T-helper 17 cell (primary cell): Measurements from ENCODE around the gene B9D2. TPM values are rescaled to one million over a fixed set of nuclear protein-coding genes. Genes with fewer than 3 reads are reported as not detected.
A peak's percentile ranks its signal among the peaks of the same experiment; 100 is the strongest.
"Not testable (repeated sequence)": the region's sequence is repeated elsewhere in the genome, so short reads cannot be mapped to it uniquely, and the experiment has no call there.

Source experiments
- ATAC-seq: fragments of 150-1000 bp; cut with Tn5 transposase; 2 replicates; pipeline ENCODE4 v1.10.0; 2021; ENCODE audit warnings: mild to moderate bottlenecking, moderate library complexity
- DNase-seq, 3 donors: peaks; one replicate each; pipeline versions ENCODE4 v3.0.0 to v3.0.0-alpha.2; 2020 to 2021
- H3K9me3 ChIP-seq: one replicate; pipeline ENCODE4 v1.7.0; 2013; ENCODE audit warnings: low read length, mild to moderate bottlenecking; ENCODE audit not compliant: control insufficient read depth, poor library complexity, severe bottlenecking
- H3K27ac Mint-ChIP-seq: one replicate; pipeline ENCODE4 v1.8.0; 2022; ENCODE audit warnings: mild to moderate bottlenecking, moderate library complexity, mixed read lengths
- H3K27me3 Mint-ChIP-seq: one replicate; pipeline ENCODE4 v1.8.0; 2022; ENCODE audit warnings: mixed read lengths
- H3K36me3 Mint-ChIP-seq: one replicate; pipeline ENCODE4 v1.8.0; 2022; ENCODE audit warnings: low read depth, mixed read lengths
- H3K4me1 Mint-ChIP-seq: one replicate; pipeline ENCODE4 v1.8.0; 2022; ENCODE audit warnings: mild to moderate bottlenecking, mixed read lengths
- H3K4me3 Mint-ChIP-seq: one replicate; pipeline ENCODE4 v1.8.0; 2022; ENCODE audit warnings: mild to moderate bottlenecking, moderate library complexity, mixed read lengths
- total RNA-seq, 4 donors: library from RNA in 2 of 4; stranded (reverse) in 2 of 4; gene quantifications; one replicate each; pipeline ENCODE4 v1.2.3 and lab custom pipeline; 2022 to 2026

Gene B9D2
- total RNA-seq, 2 donors from 2014 or later = 37.1 to 41.4 TPM

- peak overlapping the region; percentile 84 for H3K27ac Mint-ChIP-seq
- no peaks in the 10 kb centered on the region for H3K36me3 Mint-ChIP-seq
- DNase-seq = no peak
- peak overlapping the region; percentile 91 for H3K4me3 Mint-ChIP-seq
- no peaks in the 10 kb centered on the region for H3K27me3 Mint-ChIP-seq
- peaks cover 11% of the 10 kb centered on the region for H3K4me1 Mint-ChIP-seq
- no peaks in the 10 kb centered on the region for H3K9me3 ChIP-seq
- ATAC-seq = peak; percentile 51
These were observed 13.0 kb upstream of the B9D2 start for GRCh38 chr19:41376998-41377365.

- ATAC-seq (peak; percentile 65), DNase-seq (no peak)
- H3K4me1 Mint-ChIP-seq = peaks cover 12% of the 10 kb centered on the region
- no peaks in the 10 kb centered on the region for H3K27me3 Mint-ChIP-seq
- peak within 1 kb of the TSS; percentile 84 for H3K27ac Mint-ChIP-seq
- no peaks in the 10 kb centered on the region for H3K9me3 ChIP-seq
- no peaks in the 10 kb centered on the region for H3K36me3 Mint-ChIP-seq
- peak within 1 kb of the TSS; percentile 91 for H3K4me3 Mint-ChIP-seq
These were observed 12.5 kb upstream of the B9D2 start, which contains the start of gene TMEM91 for GRCh38 chr19:41376241-41376997. TSS of gene TMEM91 (plus strand) at chr19:41376533. CDS start at chr19:41378310, 1,777 bp downstream.

- H3K9me3 ChIP-seq = no peaks in the 10 kb centered on the region
- H3K4me3 Mint-ChIP-seq = no peak overlapping the region
- no peak overlapping the region for H3K27ac Mint-ChIP-seq
- H3K36me3 Mint-ChIP-seq = peaks cover 2% of the 10 kb centered on the region
- ATAC-seq (no peak), DNase-seq (no peak)
- H3K4me1 Mint-ChIP-seq = peaks cover 14% of the 10 kb centered on the region
- no peaks in the 10 kb centered on the region for H3K27me3 Mint-ChIP-seq
These were observed 10.0 kb upstream of the B9D2 start for GRCh38 chr19:41373993-41374392.

- no peak overlapping the region for H3K27ac Mint-ChIP-seq
- H3K27me3 Mint-ChIP-seq = no peaks in the 10 kb centered on the region
- DNase-seq (no peak), ATAC-seq (no peak)
- H3K36me3 Mint-ChIP-seq = peaks cover 2% of the 10 kb centered on the region
- peaks cover 14% of the 10 kb centered on the region for H3K4me1 Mint-ChIP-seq
- no peak overlapping the region for H3K4me3 Mint-ChIP-seq
- H3K9me3 ChIP-seq = no peaks in the 10 kb centered on the region
These were observed 8.6 kb upstream of the B9D2 start for GRCh38 chr19:41372501-41372900.

- no peaks in the 10 kb centered on the region for H3K27me3 Mint-ChIP-seq
- no peak overlapping the region for H3K27ac Mint-ChIP-seq
- no peak for ATAC-seq
- peaks cover 7% of the 10 kb centered on the region for H3K4me1 Mint-ChIP-seq
- no peaks in the 10 kb centered on the region for H3K9me3 ChIP-seq
- H3K36me3 Mint-ChIP-seq = peaks cover 2% of the 10 kb centered on the region
- H3K4me3 Mint-ChIP-seq = no peak overlapping the region
- DNase-seq = no peak
These were observed 7.6 kb upstream of the B9D2 start for GRCh38 chr19:41371541-41371940.

- not testable (repeated sequence) for ATAC-seq, H3K27ac Mint-ChIP-seq, H3K4me3 Mint-ChIP-seq
These were observed 7.2 kb upstream of the B9D2 start for GRCh38 chr19:41371119-41371518.

GRCh38 chr19:41369769-41370168 is 5.8 kb upstream of the B9D2 start:
- DNase-seq (no peak), ATAC-seq (no peak)
- no peak overlapping the region for H3K27ac Mint-ChIP-seq
- H3K36me3 Mint-ChIP-seq = peaks cover 4% of the 10 kb centered on the region
- peaks cover 6% of the 10 kb centered on the region for H3K4me1 Mint-ChIP-seq
- no peak overlapping the region for H3K4me3 Mint-ChIP-seq
- H3K27me3 Mint-ChIP-seq = no peaks in the 10 kb centered on the region
- H3K9me3 ChIP-seq = no peaks in the 10 kb centered on the region

More at GRCh38 chr19:41371119-41371518, 7.2 kb upstream of the B9D2 start:
- not testable (repeated sequence) for H3K27me3 Mint-ChIP-seq, H3K9me3 ChIP-seq, H3K36me3 Mint-ChIP-seq, DNase-seq, H3K4me1 Mint-ChIP-seq

GRCh38 chr19:41367848-41368301 is 3.9 kb upstream of the B9D2 start:
- DNase-seq (no peak), ATAC-seq (no peak)
- H3K4me3 Mint-ChIP-seq = no peak overlapping the region
- no peaks in the 10 kb centered on the region for H3K9me3 ChIP-seq
- H3K36me3 Mint-ChIP-seq = peaks cover 4% of the 10 kb centered on the region
- no peak overlapping the region for H3K27ac Mint-ChIP-seq
- no peaks in the 10 kb centered on the region for H3K27me3 Mint-ChIP-seq
- H3K4me1 Mint-ChIP-seq = peaks cover 15% of the 10 kb centered on the region

GRCh38 chr19:41366089-41366488 is 2.1 kb upstream of the B9D2 start:
- ATAC-seq (no peak), DNase-seq (no peak)
- H3K4me1 Mint-ChIP-seq = peaks cover 18% of the 10 kb centered on the region
- no peaks in the 10 kb centered on the region for H3K27me3 Mint-ChIP-seq
- H3K36me3 Mint-ChIP-seq = peaks cover 2% of the 10 kb centered on the region
- no peak overlapping the region for H3K27ac Mint-ChIP-seq
- H3K9me3 ChIP-seq = no peaks in the 10 kb centered on the region
- no peak overlapping the region for H3K4me3 Mint-ChIP-seq

GRCh38 chr19:41364524-41365391 is 809 bp upstream of the B9D2 start:
- Mint-ChIP-seq H3K27me3 (no peaks in the 10 kb centered on the region), H3K36me3 (peaks cover 2% of the 10 kb centered on the region), H3K4me1 (peaks cover 24% of the 10 kb centered on the region), H3K4me3 (peak overlapping the region; percentile 89), H3K27ac (peak overlapping the region; percentile 96)
- no peak for DNase-seq
- ATAC-seq = no peak
- no peaks in the 10 kb centered on the region for H3K9me3 ChIP-seq

GRCh38 chr19:41363371-41363752 is 587 bp downstream of the B9D2 start:
- ATAC-seq (no peak), DNase-seq (no peak)
- Mint-ChIP-seq H3K36me3 (peaks cover 2% of the 10 kb centered on the region), H3K4me1 (peaks cover 27% of the 10 kb centered on the region), H3K27ac (peak overlapping the region; percentile 96), H3K4me3 (peak overlapping the region; percentile 89), H3K27me3 (no peaks in the 10 kb centered on the region)
- no peaks in the 10 kb centered on the region for H3K9me3 ChIP-seq

- peak overlapping the region; percentile 89 for H3K4me3 Mint-ChIP-seq
- ATAC-seq = no peak
- no peaks in the 10 kb centered on the region for H3K9me3 ChIP-seq
- peaks cover 35% of the 10 kb centered on the region for H3K4me1 Mint-ChIP-seq
- H3K36me3 Mint-ChIP-seq = peaks cover 2% of the 10 kb centered on the region
- H3K27ac Mint-ChIP-seq = peak overlapping the region; percentile 96
- H3K27me3 Mint-ChIP-seq = no peaks in the 10 kb centered on the region
- no peak for DNase-seq
These were observed 1.7 kb downstream of the B9D2 start for GRCh38 chr19:41362143-41362847.

- Mint-ChIP-seq H3K4me1 (peaks cover 55% of the 10 kb centered on the region), H3K4me3 (peak overlapping the region; percentile 81)
These were observed 4.2 kb downstream of the B9D2 start for GRCh38 chr19:41359741-41360140.

More at GRCh38 chr19:41359741-41360140, 4.2 kb downstream of the B9D2 start:
- Mint-ChIP-seq H3K27me3 (no peaks in the 10 kb centered on the region), H3K36me3 (no peaks in the 10 kb centered on the region), H3K27ac (peak overlapping the region; percentile 95)
- no peak for DNase-seq
- no peak for ATAC-seq
- H3K9me3 ChIP-seq = no peaks in the 10 kb centered on the region
